KMS-11 (cell line): Measurements from ENCODE around the gene TTYH1.
"Not testable (repeated sequence)": the region's sequence is repeated elsewhere in the genome, so short reads cannot be mapped to it uniquely, and the experiment has no call there.

ENCODE experiments used
- H2AFZ ChIP-seq: fragments of 200-600 bp; sonication (generic); 2 replicates; pipeline ENCODE4 v1.6.1; 2016; ENCODE audit warnings: antibody characterized with exemption, mixed run types, low read depth
- H3K27ac ChIP-seq: fragments of 200-600 bp; sonication (generic); 2 replicates; pipeline ENCODE4 v1.6.1; 2016; ENCODE audit warnings: mild to moderate bottlenecking, mixed run types
- H3K27me3 ChIP-seq: fragments of 200-600 bp; sonication (generic); 2 replicates; pipeline ENCODE4 v1.6.1; 2017; ENCODE audit warnings: mild to moderate bottlenecking, low read depth, mixed run types, moderate library complexity; ENCODE audit not compliant: insufficient read depth
- H3K36me3 ChIP-seq: fragments of 200-600 bp; sonication (generic); 2 replicates; pipeline ENCODE4 v1.6.1; 2017; ENCODE audit warnings: mild to moderate bottlenecking, mixed run types; ENCODE audit not compliant: insufficient read depth
- H3K4me1 ChIP-seq: fragments of 200-600 bp; sonication (generic); 2 replicates; pipeline ENCODE4 v1.6.1; 2016; ENCODE audit warnings: mild to moderate bottlenecking, low read depth, mixed run types; ENCODE audit not compliant: poor library complexity, severe bottlenecking
- H3K4me2 ChIP-seq: fragments of 200-600 bp; sonication (generic); 2 replicates; pipeline ENCODE4 v1.7.0; 2016; ENCODE audit warnings: mild to moderate bottlenecking, mixed run types
- H3K4me3 ChIP-seq: fragments of 200-600 bp; sonication (generic); IDR thresholded peaks from 2 replicates; pipeline ENCODE4 v1.6.1; 2017; ENCODE audit warnings: low read depth, low read length, mixed read lengths; ENCODE audit not compliant: insufficient read depth
- H3K79me2 ChIP-seq: fragments of 200-600 bp; sonication (generic); 2 replicates; pipeline ENCODE4 v1.6.1; 2016; ENCODE audit warnings: low read depth, mixed run types; ENCODE audit not compliant: insufficient read depth
- H3K9ac ChIP-seq: fragments of 200-600 bp; sonication (generic); 2 replicates; pipeline ENCODE4 v1.6.1; 2016; ENCODE audit warnings: mild to moderate bottlenecking, mixed run types
- H4K20me1 ChIP-seq: fragments of 200-600 bp; sonication (generic); 2 replicates; pipeline ENCODE4 v1.6.1; 2016; ENCODE audit warnings: mild to moderate bottlenecking, mixed run types; ENCODE audit not compliant: insufficient read depth
- TF ChIP-seq, protein P1 (sequence below): fragments of 200-600 bp; sonication (generic); conservative IDR thresholded peaks from 2 replicates; pipeline ENCODE4 v1.6.1; 2017; ENCODE audit warnings: low read depth, mild to moderate bottlenecking, antibody characterized with exemption, low read length, moderate library complexity, mixed read lengths

TTYH1 gene

DNA sequence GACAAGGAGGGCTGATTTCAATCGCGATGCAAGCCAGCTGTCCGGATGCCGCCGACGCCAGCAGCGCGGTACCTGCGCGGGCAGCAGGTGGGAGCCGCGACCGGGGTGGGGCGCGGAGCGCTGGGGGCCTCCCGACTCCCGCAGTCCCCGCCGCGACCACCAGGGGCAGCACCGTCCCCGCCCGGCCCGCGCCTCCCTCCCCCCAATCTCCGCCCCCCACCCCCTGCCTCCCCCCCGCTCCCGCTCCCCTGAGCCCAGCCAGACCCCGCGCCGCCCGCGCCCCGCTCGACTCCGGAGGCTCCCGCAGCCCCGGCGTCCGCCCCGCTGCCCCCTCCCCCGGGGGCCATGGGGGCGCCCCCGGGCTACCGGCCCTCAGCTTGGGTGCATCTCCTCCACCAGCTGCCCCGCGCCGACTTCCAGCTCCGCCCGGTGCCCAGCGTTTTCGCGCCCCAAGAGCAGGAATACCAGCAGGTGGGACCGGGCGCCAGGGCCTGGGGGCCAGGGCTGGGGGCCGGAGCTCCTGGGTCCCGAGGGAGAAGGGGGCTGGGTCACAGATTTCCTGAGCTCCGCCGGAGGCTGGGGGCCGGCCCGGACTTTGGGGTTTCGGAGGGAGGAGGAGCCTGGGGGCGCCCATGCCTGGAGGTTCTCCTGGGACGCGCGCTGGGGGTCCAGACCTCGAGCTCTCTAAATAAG lies at the start of gene TTYH1:
Gene TTYH1 (plus strand): TSS at position 257 of the 693 bp plus-strand sequence. CDS start 89 bp downstream, at position 346.
- no peak within 1 kb of the TSS for H3K4me3 ChIP-seq
- no peak within 1 kb of the TSS for H2AFZ ChIP-seq
- TF ChIP-seq, protein P1, sequence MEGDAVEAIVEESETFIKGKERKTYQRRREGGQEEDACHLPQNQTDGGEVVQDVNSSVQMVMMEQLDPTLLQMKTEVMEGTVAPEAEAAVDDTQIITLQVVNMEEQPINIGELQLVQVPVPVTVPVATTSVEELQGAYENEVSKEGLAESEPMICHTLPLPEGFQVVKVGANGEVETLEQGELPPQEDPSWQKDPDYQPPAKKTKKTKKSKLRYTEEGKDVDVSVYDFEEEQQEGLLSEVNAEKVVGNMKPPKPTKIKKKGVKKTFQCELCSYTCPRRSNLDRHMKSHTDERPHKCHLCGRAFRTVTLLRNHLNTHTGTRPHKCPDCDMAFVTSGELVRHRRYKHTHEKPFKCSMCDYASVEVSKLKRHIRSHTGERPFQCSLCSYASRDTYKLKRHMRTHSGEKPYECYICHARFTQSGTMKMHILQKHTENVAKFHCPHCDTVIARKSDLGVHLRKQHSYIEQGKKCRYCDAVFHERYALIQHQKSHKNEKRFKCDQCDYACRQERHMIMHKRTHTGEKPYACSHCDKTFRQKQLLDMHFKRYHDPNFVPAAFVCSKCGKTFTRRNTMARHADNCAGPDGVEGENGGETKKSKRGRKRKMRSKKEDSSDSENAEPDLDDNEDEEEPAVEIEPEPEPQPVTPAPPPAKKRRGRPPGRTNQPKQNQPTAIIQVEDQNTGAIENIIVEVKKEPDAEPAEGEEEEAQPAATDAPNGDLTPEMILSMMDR: no peak
- no peaks in the 10 kb centered on the region for H3K79me2 ChIP-seq
- no peaks in the 10 kb centered on the region for H4K20me1 ChIP-seq
- H3K36me3 ChIP-seq: no peaks in the 10 kb centered on the region
- no peak within 1 kb of the TSS for H3K4me2 ChIP-seq
- no peaks in the 10 kb centered on the region for H3K4me1 ChIP-seq
- H3K27ac ChIP-seq: no peak within 1 kb of the TSS
- H3K9ac ChIP-seq: no peak within 1 kb of the TSS
- peaks cover 9% of the 10 kb centered on the region; the same call in 1 of the 2 replicates for H3K27me3 ChIP-seq

DNA sequence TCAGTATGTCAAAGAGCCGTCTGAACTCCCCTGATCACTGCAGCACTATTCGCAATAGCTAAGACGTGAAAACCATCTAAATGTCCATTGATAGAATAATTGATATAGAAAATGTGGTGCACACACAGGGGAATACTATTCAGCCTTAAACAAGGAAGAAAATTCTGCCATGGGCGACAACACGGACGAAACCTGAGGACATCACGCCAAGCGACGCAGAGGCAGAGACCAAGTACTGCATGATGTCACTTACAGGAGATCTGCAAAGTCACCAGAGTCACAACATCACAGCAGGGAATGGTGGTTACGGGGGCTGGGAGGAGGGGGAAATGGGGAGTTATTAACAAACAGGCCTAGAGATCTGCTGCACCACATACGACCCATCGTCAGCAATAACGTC lies 49.5 kb upstream of the TTYH1 start:
- H3K9ac ChIP-seq, H3K4me1 ChIP-seq, H3K4me3 ChIP-seq, H3K36me3 ChIP-seq, H3K4me2 ChIP-seq, H3K79me2 ChIP-seq, H4K20me1 ChIP-seq, H2AFZ ChIP-seq, H3K27me3 ChIP-seq, H3K27ac ChIP-seq: not testable (repeated sequence)

- TF ChIP-seq, protein P1: no peak
- Histone ChIP-seq H3K27ac (no peak overlapping the region), H3K9ac (no peak overlapping the region), H3K4me2 (no peak overlapping the region), H3K4me3 (no peak overlapping the region), H4K20me1 (no peaks in the 10 kb centered on the region), H3K36me3 (no peaks in the 10 kb centered on the region), H3K27me3 (no peaks in the 10 kb centered on the region; the same call in 1 of the 2 replicates), H2AFZ (no peak overlapping the region), H3K4me1 (peaks cover 11% of the 10 kb centered on the region), H3K79me2 (0 out of 2 replicates have a peak, but pooled peaks cover 6% of the 10 kb centered on the region)
Observed at GRCh38 chr19:54366811-54367210, 48.5 kb upstream of the TTYH1 start.

DNA sequence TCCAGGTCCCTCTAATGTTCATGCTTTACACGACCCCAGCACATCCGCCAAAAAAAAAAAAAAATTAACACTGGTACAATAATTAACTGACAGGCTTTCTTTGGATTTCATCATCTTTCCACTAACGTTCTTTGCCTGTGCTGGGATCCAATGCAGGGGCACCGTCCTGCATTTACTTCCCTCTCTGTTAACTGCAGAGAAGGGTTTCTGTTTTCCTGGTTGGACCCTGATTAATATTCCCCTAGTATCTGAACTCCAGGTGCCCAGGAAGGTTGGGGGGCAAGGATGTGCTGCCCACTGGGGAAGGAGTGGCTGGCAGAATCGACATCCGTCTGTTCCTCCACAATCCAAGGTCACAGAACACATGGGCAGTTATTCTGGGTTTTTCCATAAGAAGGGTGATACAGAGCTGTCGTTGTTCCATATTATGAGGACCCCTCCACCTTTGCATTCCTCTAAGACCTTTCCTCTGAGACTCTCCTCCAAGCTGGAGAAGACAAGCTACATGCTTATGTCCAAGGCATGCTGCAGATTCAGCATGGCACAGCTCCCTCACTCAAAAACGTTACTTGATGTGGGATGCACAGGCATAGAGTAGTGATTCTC lies 46.1 kb upstream of the TTYH1 start:
- Histone ChIP-seq H3K4me1 (peaks cover 31% of the 10 kb centered on the region), H3K4me2 (peak overlapping the region; percentile 44), H3K27me3 (no peaks in the 10 kb centered on the region; the same call in 1 of the 2 replicates), H4K20me1 (no peaks in the 10 kb centered on the region), H3K79me2 (0 out of 2 replicates have a peak, but pooled peaks cover 6% of the 10 kb centered on the region), H3K4me3 (no peak overlapping the region), H3K36me3 (no peaks in the 10 kb centered on the region), H3K9ac (peak overlapping the region; percentile 29; the same call in 1 of the 2 replicates), H3K27ac (peak overlapping the region; percentile 37; the same call in 1 of the 2 replicates), H2AFZ (no peak overlapping the region)
- TF ChIP-seq, protein P1: no peak

DNA sequence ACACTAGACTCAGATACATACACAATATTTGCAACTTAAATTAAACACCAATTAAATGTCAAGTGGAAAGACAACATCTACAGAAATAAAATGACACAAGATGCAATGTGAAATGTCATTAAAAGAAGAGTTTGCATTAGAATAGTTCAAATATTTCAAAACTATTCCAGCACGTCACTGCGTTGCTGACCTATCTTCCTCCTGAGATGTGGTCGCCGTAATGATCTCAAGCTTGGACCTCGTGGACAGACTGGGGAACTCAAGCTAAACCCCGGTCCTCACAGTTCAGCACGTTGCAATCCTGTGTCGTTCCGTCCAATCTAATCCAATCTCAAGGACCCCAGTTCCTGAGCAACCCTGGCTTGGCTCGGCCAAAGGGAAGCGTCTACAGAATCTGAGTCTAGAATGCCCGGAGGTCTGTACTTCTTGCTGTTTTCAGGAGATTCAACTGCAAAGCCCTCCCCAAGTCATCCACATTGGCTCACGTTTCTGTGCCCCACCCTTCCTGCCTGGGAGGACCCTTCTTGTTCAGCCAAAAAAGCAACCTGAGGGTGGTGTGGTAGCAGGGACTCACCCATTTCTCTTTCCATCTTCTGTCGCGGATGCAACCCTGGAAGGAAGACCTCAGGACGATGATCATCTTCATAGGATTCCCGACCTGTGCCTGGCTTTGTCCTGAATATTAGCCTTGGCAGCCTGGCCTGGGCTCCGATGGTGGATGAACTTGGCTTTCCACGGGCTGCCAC lies 45.4 kb upstream of the TTYH1 start:
- not testable (repeated sequence) for H3K79me2 ChIP-seq, H3K36me3 ChIP-seq, H2AFZ ChIP-seq, H3K4me3 ChIP-seq, H3K27me3 ChIP-seq, H4K20me1 ChIP-seq
- peak overlapping the region; percentile 44 for H3K4me2 ChIP-seq
- peak overlapping the region; percentile 29; the same call in 1 of the 2 replicates for H3K9ac ChIP-seq
- H3K27ac ChIP-seq: peak overlapping the region; percentile 37; the same call in 1 of the 2 replicates
- H3K4me1 ChIP-seq: peaks cover 31% of the 10 kb centered on the region

DNA sequence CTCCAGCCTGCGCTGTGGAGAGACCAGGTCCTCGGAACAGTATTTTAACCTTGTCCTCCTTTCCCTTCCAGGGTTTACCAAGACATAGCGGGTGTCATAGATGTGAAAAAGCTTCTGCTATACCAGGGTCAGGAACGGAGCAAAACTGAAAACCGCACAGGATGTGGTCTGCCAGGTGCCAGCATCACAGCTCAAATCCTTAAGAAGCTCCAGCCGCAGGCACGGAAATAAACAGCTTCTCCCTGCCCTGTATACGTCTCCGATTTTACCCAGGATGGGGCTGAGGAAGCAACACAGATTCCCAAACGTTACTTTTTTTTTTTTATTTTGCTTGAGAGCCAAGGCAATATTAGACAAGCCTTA lies 44.8 kb upstream of the TTYH1 start:
- H3K36me3 ChIP-seq, H3K4me2 ChIP-seq, H3K27ac ChIP-seq, H2AFZ ChIP-seq, H3K4me3 ChIP-seq, H3K27me3 ChIP-seq, H3K9ac ChIP-seq, H3K79me2 ChIP-seq, H4K20me1 ChIP-seq: not testable (repeated sequence)
- H3K4me1 ChIP-seq: peaks cover 31% of the 10 kb centered on the region

DNA sequence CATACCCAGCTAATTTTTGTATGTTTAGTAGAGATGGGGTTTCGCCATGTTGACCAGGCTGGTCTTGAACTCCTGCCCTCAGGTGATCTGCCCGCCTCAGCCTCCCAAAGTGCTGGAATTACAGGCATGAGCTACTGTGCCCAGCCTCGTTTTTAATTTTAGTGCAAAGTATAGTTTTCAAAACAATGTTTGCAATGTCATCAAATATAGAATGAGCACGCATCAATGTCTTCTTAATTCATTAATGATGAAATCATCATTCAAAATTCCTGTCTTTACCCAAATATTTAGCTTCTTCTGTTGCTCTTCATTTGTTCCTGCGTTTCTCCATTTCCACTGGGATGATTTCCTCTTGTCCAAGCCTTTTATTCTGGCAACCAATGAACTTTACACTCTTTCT lies 43.8 kb upstream of the TTYH1 start:
- not testable (repeated sequence) for H3K9ac ChIP-seq, H3K4me3 ChIP-seq, H3K4me2 ChIP-seq, H3K27me3 ChIP-seq, H4K20me1 ChIP-seq, H3K36me3 ChIP-seq, H3K79me2 ChIP-seq, H2AFZ ChIP-seq, H3K27ac ChIP-seq
- peaks cover 31% of the 10 kb centered on the region for H3K4me1 ChIP-seq
